HG02840 (cell line): ENCODE data around the gene VPS33A.
A peak's percentile ranks its signal among the peaks of the same experiment; 100 is the strongest.
"Not testable (repeated sequence)": the region's sequence is repeated elsewhere in the genome, so short reads cannot be mapped to it uniquely, and the experiment has no call there.

Experiments
- ATAC-seq: cut with Tn5 transposase; IDR thresholded peaks from one replicate; pipeline ENCODE4 v1.9.1; 2021; ENCODE audit warnings: mild to moderate bottlenecking, moderate library complexity, moderate number of reproducible peaks; ENCODE audit not compliant: unreplicated experiment, low FRiP score

The VPS33A gene

DNA sequence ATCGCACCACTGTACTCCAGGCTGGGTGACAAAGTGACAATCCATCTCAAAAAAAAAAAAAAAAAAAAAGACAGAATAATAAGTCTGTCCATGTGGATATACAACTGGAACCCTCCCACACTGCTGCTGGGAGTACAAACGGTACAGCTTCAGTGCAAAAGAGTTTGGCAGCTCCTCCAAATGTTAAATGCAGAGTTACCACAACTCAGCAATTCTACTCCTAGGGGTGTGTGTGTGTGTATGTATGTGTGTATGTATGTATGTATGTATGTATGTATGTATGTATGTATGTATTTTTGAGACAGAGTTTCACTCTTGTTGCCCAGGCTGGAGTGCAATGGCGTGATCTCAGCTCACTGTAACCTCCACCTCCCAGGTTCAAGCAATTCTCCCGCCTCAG lies 7.4 kb downstream of the VPS33A start:
- ATAC-seq: not testable (repeated sequence)

DNA sequence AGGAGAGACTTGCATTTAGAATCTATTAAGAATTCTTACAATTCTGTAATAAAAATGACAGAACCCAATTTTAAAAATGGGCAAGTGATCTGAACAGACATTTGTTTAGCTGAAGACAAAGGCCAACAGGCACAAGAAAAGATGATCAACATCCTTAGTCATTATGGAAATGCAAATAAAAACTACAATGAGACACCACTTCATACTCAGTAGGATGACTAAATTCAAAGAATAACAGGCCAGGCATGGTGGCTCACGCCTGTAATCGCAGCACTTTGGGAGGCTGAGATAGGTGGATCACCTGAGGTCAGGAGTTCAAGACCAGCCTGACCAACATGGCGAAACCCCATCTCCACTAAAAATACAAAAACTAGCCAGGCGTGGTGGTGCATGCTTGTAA lies 7.8 kb downstream of the VPS33A start:
- ATAC-seq: not testable (repeated sequence)

DNA sequence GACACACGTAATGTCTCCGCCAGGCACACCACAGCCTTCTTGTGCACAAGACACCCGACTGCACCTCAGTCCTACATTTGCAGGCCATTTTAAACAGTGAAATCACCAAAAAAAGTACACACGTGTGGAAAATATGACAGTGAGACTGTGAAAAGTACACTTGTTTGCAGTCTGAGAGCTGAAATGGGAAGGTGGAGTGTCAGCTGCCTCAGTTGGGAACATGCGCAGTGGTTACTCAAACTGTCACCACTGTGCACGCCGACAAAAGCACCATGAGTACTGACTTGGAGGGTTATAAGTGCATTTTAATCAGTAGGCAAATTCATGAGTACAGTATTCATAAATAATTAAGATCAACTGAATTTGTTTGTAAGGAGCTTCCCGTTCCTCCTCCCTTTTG lies 15.8 kb downstream of the VPS33A start:
- ATAC-seq: no peak

DNA sequence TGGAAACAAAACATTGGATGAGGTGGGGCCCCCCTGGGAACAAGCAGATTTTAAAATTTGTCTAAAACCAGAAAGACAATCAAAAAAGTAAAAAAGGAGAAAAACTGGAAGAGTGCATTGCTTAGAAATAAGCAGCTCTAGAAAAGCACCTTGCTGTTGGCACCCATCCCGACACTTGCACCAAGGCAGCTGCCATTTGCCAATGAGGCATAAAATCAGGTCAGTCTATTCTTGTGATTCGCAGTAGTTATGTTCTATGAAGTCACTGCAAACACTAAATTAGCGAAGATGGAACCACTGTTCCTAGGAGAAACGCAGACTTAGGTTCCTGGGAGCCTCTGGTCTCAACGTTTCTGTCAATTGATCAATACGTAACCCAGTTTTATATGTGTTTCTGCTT lies 16.2 kb downstream of the VPS33A start:
- no peak for ATAC-seq

DNA sequence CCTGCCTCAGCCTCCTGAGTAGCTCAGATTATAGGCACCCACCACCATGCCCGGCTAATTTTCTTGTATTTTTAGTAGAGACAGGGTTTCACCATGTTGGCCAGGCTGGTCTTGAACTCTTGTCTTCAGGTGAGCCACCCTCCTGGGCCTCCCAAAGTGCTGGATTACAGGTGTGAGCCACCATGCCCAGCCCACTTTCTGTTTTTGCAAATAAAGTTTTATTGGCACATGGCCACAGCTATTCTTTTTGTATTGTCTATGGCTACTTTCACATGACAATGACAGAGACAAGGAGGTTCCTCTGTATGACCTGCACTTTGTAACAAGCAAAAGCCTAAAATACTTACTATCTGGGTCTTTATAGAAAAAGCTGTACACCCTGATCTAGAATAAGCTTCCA lies 20.7 kb downstream of the VPS33A start:
- no peak for ATAC-seq

DNA sequence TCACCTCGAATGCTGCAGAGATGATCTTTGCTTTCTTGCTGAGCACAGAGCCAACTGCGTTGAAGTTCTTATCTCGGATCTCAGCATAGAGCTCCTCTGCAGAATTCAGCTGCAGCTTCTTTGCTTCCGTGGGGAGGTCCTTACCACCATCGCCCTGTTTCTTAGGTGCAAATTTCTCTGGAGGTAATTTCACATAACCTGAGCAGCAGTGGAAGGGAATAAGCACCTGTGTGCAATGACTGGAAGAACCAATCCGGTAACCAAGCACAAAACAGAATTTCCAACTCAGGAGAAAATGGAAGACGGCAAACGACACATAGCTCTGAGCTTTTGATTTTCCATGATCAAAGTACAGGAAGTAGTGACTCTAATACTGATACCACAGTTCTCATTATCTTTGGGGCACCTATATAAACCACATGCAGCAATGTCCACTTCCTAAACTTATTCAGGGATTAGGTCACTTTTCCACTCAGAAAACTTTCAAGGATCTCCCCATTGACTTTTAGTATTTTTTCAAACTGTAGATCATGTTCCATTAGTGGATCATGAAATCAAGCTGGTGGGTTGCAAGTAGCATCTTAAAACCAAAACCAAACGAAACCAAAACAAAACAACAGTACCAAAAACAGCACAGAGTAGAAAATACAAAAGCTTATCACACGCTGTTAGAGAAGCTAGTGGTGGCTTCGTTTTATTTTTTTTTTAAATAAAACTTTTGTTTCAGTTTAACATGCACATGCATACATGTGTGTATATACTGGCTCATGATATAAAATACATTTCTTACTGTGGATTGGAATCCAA lies 21.5 kb downstream of the VPS33A start:
- ATAC-seq: no peak

DNA sequence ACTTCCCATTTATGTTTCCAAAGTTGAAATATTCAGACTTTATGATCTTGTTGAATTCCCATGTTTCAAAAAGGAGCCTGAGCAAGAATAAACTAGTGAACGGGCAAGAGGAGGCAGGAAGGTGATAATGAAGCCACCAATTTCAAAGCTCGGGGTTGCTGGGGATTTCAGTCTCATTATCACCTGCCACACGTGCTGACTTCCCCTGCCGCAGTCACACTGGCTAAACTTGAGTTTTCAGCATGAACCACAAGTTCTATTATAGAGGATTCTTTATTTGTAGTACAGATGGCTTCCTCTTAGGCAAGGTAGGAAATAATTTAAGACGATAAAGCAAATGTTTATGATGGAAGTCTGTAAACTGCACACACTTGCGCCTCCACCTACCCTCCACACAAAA lies 22.3 kb downstream of the VPS33A start:
- ATAC-seq: no peak

DNA sequence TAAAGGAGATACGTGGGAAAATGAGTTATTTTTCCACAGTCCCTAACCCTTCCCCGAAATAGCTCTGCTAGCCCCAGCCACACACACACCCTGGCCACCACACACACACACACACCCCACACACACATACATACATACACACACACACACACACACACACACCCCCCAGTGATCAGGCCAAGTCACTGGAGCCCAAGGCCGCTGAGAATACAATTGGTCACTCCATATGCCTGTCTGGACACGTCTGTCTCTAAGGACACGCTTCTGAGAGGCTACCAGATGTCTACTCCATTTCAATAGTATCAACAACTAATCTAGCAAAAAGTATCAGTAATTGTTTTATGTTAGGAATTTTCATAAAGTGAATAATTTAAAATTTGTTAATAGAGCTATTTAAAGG lies 27.4 kb downstream of the VPS33A start:
- no peak for ATAC-seq

DNA sequence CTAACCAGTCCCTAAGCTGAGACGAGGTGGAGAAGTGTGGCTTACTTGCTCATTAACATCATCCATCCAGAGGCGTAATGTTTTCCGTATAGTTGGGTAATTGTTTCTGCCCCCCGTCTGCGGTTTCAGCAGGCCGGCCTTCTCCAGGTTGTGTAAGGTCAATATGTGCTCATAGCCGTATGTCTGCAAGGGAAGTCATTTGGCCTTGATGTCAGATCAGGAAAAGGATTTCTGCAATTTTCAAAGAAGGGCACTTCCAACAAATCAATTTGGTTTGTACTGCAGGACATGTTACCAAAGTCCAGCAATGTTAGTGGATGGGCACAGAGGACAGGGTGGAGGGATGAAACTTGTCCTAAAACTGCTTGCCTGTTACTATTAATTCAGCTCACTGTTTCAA lies 30.6 kb downstream of the VPS33A start:
- no peak for ATAC-seq

DNA sequence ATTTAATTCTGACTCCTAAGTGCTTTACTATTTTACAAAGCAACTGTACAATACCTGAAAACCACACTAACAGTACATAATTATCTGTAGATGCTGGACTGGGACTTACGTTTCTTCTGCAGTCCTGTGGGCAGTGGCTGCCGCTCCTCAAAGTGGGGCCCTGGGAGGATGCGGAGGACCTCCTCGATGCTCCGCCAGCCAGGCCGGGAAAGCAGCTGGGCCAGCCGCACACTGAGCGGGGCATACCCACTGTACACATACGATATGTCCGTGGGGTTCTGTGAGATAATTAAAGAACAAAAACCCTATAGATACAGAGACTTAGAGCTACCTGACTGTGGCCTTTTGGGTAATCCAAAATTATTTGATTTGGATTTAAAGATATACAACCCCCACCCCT lies 33.6 kb downstream of the VPS33A start:
- ATAC-seq: no peak

DNA sequence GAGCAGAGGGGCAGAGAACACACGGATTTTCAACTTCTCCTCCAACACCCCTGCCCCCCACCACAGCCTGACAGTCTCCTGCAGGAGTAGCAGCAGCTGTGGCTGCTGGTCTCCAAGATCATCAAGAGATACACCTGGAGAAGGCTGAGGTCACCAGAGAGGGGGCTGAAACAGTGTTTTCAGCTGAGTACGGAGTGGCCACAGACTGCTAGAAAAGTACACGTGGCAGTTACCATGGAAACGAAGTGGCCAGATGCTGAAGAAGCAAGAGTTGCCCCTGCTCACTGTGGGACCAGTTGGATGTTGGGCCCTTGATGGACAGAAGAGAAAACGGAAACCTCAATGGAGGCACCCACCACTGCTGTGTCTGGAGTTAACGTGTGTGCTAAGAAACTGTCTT lies 35.5 kb downstream of the VPS33A start:
- no peak for ATAC-seq

DNA sequence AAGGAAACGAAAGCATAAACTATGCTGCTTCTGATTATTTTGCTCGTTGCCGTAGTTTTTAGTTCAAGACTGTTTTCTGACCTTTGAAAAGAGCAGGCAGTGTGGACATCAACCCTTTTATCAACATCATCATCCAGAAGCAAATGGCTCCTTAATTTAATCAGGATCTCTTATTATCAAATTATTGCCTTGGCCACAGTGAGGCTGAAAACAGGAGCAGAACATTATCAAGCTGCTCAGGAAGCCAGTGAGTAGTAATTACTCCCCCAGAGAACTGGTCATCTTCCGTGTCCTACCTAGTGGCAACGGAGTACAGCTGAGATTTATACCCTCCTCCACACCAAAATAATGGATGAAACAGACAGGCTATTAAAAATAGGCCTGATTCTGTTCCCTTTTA lies 38.2 kb downstream of the VPS33A start:
- ATAC-seq: no peak

DNA sequence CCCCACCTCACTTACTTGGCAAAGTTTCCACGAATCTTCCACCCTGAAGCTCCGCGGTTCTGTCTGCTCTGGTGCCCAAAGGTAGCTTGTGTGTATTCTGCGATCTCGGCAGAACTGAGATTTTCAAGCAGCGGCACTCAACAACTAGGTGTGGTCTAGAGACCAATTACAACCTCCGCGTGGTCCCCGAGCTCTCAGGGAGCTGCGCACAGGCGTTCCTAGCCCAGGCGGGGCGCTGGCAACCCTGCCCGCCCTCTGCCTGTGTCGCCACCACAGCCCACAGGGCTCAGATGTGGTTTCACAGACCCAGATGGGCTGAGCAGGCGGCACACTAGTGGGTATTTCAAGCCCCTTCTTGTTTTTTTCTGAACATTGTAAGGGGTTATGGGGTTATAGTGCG lies 39.0 kb downstream of the VPS33A start:
- ATAC-seq: no peak

DNA sequence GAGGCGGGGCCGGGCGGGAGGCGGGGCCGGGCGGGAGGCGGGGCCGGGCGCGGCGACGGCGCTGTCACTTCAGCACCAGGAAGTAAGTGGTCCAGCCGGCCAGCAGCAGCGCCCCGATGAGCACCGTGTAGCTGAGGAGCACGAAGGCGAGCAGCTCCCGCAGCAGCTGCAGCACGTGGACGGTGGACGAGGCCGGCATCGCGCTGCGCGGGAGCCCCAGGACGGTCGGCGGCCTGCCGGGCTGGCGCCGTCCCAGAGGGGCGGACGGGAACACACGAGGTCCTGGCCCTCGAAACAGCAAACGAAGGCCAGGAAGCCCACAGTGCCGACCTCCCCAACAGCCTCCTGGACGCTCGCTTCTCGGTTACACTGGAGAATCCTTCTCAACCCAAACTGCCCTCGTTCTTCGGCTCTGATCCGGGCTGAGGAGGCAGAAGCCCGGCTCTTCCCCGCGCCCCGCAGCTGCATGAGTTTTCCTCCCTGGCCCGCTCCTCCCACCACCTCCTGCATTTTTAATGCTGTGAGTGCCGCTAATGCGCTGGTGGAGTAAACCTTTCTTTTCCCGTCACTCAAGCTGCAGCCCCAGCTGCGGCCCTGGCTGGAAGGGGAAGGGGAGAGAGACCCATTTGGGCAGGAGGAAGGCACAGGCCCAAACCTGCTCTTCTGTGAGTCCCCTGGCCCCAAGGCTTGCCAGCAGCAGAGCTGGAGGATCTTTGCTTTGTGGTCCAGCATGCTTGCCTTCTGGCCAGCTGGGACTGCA lies 39.7 kb downstream of the VPS33A start:
- ATAC-seq: peak; percentile 46

DNA sequence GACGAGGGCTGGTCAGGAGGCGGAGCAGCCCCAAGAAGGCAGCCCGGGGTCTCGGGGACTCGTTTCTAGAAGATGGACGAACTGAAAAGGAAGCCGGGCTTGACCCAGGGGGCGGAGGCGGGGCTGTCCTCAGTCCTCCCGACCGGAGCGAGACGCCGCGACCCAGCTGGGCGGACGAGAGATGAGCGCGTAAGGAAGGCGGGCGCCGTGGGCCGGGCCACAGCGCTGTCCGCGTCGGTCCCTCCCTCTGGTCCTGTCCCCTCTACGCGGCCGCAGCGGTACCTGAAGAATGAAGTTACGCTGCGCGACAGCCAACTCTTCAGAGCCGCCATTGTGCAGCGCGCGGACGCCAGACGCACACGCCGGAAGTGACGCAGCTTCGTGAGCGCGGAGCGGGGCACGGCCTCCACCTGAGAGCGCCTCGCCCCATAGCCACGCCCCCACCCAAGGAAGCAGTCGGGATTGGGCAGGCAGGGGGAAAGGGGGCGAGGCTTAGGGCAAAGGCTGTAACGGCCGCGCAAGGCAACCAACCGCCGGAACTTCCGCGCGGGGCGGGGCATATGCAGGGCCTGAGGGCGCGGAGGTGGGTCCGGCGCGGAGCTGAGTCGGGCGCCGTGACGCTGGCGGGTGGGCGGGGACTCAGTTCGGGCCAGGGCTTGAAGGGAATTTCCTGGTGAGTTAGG lies 40.5 kb downstream of the VPS33A start, which contains the start of gene DIABLO:
Gene DIABLO (minus strand): TSS at position 370 of the 683 bp plus-strand sequence. CDS start 38 bp downstream, at position 332.
- ATAC-seq: peak; percentile 94

DNA sequence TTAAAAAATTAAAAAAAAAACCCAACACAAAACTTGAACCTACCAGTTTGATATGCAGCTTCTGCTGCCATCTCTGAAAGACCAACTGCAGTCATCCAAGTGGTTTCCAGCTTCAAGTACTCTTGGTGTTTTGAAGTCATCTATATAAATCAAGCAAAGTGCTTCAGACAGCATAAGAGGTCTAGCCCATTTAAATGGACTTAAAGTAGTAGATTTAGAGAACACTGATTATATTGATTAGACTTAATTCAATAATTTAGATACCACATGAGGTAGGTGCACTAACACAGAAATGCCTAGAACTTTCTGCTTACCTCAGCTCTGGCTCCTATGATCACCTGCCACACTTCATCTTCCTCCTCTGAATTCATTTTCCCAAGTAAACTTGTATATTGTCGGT lies 49.8 kb downstream of the VPS33A start:
- no peak for ATAC-seq

DNA sequence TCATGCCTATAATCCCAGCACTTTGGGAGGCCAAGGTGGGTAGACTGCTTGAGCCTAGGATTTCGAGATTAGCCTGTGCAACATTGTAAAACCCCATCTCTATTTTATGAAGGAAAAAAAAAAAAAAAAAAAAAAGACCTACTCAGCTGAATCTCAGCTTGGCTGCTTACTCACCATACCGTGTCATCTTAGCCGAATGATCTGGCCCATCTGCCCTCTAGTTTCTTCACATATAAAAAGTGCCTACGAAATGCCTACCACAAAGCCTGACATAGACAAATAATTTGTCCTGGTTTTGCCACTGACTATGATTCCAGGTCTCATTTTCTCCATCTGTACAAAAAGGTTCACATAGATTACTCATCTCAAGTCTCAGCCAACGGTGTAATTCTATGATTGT lies 50.5 kb downstream of the VPS33A start:
- no peak for ATAC-seq

DNA sequence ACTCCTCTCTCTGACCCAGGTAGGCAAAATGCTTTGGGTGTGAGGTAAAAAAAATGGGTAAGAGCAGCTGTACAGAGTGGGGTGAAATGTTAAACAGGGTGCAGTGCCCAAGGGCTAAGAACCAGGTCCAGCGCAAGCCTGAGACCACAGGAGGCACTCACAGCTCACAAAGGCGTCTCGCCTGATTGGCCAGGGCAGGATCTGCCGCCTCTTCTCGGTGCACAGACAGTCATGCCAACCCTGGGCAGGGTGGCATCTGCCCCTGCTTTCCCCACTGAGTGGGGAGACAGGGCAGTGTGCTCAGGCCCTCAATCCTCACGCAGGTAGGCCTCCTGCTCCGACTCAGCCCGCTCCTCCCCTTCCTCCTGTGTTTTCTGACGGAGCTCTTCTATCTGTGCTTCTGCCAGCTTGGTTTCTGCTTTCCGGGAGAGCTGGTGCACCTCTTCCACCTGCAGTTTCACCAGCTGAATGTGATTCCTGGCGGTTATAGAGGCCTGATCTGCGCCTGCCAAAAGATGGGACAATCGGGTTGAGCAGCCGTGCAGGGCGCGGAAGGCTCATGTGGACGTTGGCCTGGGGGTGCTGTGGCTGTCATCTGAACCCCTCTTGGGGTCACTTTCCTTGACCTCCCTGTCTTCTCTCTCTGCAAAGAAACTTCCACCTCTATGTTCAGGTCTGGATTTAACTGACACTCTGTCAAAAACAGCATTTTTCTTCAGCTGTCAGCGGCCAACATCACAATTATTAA lies 58.0 kb downstream of the VPS33A start:
- no peak for ATAC-seq

DNA sequence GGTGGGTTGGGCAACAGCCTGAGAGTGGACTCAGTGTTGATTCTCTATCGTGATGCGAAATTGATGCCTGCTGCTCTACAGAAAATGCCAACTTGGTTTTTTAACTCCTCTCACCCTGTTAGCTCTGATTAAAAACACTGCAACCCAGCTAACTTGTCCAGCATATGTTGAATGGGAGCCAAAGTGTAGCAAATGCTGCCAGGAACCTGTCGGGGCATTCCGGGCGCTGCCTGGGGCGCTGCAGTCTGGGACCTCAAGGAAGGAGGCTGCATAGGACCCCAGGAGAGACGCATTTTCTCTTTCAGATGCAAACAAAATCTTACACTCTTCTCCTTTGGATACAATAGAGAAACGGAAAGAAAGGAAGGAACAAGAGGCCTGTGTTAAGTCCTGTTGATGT lies 58.9 kb downstream of the VPS33A start:
- ATAC-seq: no peak

DNA sequence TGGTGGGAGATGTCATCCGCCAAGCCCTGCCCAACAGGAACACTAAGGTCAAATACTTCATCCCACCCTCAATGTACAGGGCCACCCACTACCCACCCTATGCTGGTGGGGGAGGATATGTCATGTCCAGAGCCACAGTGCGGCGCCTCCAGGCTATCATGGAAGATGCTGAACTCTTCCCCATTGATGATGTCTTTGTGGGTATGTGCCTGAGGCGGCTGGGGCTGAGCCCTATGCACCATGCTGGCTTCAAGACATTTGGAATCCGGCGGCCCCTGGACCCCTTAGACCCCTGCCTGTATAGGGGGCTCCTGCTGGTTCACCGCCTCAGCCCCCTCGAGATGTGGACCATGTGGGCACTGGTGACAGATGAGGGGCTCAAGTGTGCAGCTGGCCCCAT lies 59.3 kb downstream of the VPS33A start:
- no peak for ATAC-seq
